Measurements from ENCODE around the gene DUSP8. TPM values are rescaled to one million over a fixed set of nuclear protein-coding genes. Genes with fewer than 3 reads are reported as not detected.

The DUSP8 gene
- total RNA-seq, 2 experiments from 2014 or later = 1.3 to 2.8 TPM

- no peak for ATAC-seq
- ChIA-PET CTCF (interaction anchor here (0.6 to 0.8 kb wide), 3 partner anchors 17 to 206 kb away, joined by 3 to 4 read pairs (median 3); no protein-coding TSS in a partner anchor), POLR2A (no interaction called here)
- Mint-ChIP-seq H3K9me3 (ENCODE audit: low read depth) (no peaks in the 10 kb centered on the region), H3K4me3 (no peak overlapping the region), H3K36me3 (ENCODE audit: low read depth) (peaks cover 5% of the 10 kb centered on the region), H3K27me3 (peaks cover 2% of the 10 kb centered on the region), H3K4me1 (no peaks in the 10 kb centered on the region), H3K27ac (no peak overlapping the region)
- no peak for DNase-seq
- intact Hi-C loops (cut with DNase I, micrococcal nuclease) = no loop called here
Observed at GRCh38 chr11:1557904-1558774, 13.9 kb downstream of the DUSP8 start.

DNA sequence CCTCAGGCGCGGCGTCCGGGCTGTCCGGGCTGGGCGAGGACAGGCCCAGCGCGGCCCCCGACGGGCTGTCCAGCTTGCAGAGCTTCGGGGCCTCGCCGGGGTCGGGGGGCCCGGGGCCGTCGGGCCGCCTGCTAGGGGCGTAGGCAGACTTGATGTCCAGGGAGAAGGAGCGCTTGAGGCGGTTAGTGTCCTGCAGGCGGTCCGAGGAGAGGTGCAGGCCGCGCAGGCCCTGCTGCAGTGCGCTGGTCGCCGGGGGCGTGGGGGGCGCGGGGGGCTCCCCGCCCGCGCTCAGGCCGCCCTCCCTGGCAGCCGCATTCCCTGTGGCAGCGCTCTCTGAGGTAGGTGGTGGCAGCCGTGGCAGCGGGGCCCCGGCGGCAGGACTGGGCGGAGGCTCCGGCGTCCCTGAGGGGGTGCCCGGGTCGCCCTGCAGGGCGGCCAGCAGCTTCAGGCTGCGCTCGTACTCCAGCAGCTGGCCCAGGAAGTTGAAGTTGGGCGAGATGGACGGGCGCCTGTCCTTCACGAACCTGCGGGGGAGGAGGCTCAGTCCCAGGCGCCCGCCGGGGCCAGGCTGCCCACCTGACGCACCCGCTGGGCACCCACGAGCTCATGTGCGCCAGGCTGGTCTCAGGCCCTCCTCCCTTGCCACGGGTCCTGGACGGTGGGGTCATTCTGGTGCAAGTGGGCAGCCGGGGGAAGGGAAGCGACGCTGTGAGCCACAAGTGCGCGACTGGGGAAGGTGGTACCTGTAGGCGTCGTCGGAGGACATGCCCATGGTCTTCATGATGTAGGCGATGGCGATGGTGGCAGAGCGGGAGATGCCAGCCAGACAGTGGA is 14.8 kb downstream of the DUSP8 start:
- Mint-ChIP-seq H3K4me1 (no peaks in the 10 kb centered on the region), H3K4me3 (no peak overlapping the region), H3K27ac (no peak overlapping the region), H3K9me3 (ENCODE audit: low read depth) (no peaks in the 10 kb centered on the region), H3K36me3 (ENCODE audit: low read depth) (peaks cover 5% of the 10 kb centered on the region), H3K27me3 (peaks cover 2% of the 10 kb centered on the region)
- POLR2A ChIA-PET = no interaction called here
- ATAC-seq (no peak), DNase-seq (no peak)
- CTCF ChIA-PET = interaction anchor here (0.6 to 0.7 kb wide), 2 partner anchors 95 to 207 kb away, joined by 3 to 4 read pairs; no protein-coding TSS in a partner anchor
- intact Hi-C loops (cut with DNase I, micrococcal nuclease) = no loop called here

GRCh38 chr11:1556278-1556902 is 15.7 kb downstream of the DUSP8 start:
- H3K4me1 Mint-ChIP-seq = no peaks in the 10 kb centered on the region
- intact Hi-C loops (cut with DNase I, micrococcal nuclease) = no loop called here
- no peak overlapping the region for H3K27ac Mint-ChIP-seq
- no peak overlapping the region for H3K4me3 Mint-ChIP-seq
- H3K36me3 Mint-ChIP-seq (ENCODE audit: low read depth) = peaks cover 5% of the 10 kb centered on the region
- no peak for DNase-seq
- peaks cover 4% of the 10 kb centered on the region for H3K27me3 Mint-ChIP-seq
- CTCF ChIA-PET = interaction anchor here (0.9 to 1.1 kb wide), 2 partner anchors 10 to 19 kb away, joined by 3 to 8 read pairs; no protein-coding TSS in a partner anchor
- POLR2A ChIA-PET = no interaction called here
- no peaks in the 10 kb centered on the region for H3K9me3 Mint-ChIP-seq (ENCODE audit: low read depth)
- ATAC-seq = no peak

GRCh38 chr11:1555713-1556153 is 16.3 kb downstream of the DUSP8 start:
- peaks cover 5% of the 10 kb centered on the region for H3K36me3 Mint-ChIP-seq (ENCODE audit: low read depth)
- H3K27me3 Mint-ChIP-seq = peaks cover 4% of the 10 kb centered on the region
- intact Hi-C loops (cut with DNase I, micrococcal nuclease) = no loop called here
- ChIA-PET CTCF (interaction anchor here (0.9 to 1.1 kb wide), 2 partner anchors 10 to 19 kb away, joined by 3 to 8 read pairs; no protein-coding TSS in a partner anchor), POLR2A (no interaction called here)
- no peak for ATAC-seq
- no peaks in the 10 kb centered on the region for H3K9me3 Mint-ChIP-seq (ENCODE audit: low read depth)
- no peaks in the 10 kb centered on the region for H3K4me1 Mint-ChIP-seq
- no peak for DNase-seq
- no peak overlapping the region for H3K4me3 Mint-ChIP-seq
- H3K27ac Mint-ChIP-seq = no peak overlapping the region

GRCh38 chr11:1554981-1555712 is 16.9 kb downstream of the DUSP8 start:
- Mint-ChIP-seq H3K27ac (no peak overlapping the region), H3K4me3 (no peak overlapping the region), H3K27me3 (peaks cover 6% of the 10 kb centered on the region), H3K36me3 (ENCODE audit: low read depth) (peaks cover 5% of the 10 kb centered on the region), H3K4me1 (no peaks in the 10 kb centered on the region), H3K9me3 (ENCODE audit: low read depth) (no peaks in the 10 kb centered on the region)
- DNase-seq (no peak), ATAC-seq (no peak)
- ChIA-PET POLR2A (no interaction called here), CTCF (interaction anchor here (0.7 to 1.1 kb wide), 3 partner anchors 9 to 264 kb away, joined by 3 to 8 read pairs (median 3); no protein-coding TSS in a partner anchor)
- intact Hi-C loops (cut with DNase I, micrococcal nuclease) = no loop called here

GRCh38 chr11:1553808-1554594 is 18.1 kb downstream of the DUSP8 start:
- H3K27ac Mint-ChIP-seq = no peak overlapping the region
- intact Hi-C loops (cut with DNase I, micrococcal nuclease) = no loop called here
- no peaks in the 10 kb centered on the region for H3K4me1 Mint-ChIP-seq
- no peak overlapping the region for H3K4me3 Mint-ChIP-seq
- CTCF ChIA-PET = interaction anchor here (1.4 kb wide), 1 partner anchor 21 kb away, joined by 5 read pairs; no protein-coding TSS in a partner anchor
- H3K9me3 Mint-ChIP-seq (ENCODE audit: low read depth) = no peaks in the 10 kb centered on the region
- POLR2A ChIA-PET = no interaction called here
- no peak for ATAC-seq
- peaks cover 12% of the 10 kb centered on the region for H3K27me3 Mint-ChIP-seq
- H3K36me3 Mint-ChIP-seq (ENCODE audit: low read depth) = peaks cover 5% of the 10 kb centered on the region
- DNase-seq = no peak

- ChIA-PET POLR2A (no interaction called here), CTCF (interaction anchor here (1.0 to 1.3 kb wide), 2 partner anchors 20 to 25 kb away, joined by 3 read pairs; no protein-coding TSS in a partner anchor)
- intact Hi-C loops (cut with DNase I, micrococcal nuclease) = no loop called here
- Mint-ChIP-seq H3K4me3 (no peak overlapping the region), H3K27ac (no peak overlapping the region), H3K36me3 (ENCODE audit: low read depth) (no peaks in the 10 kb centered on the region), H3K27me3 (peaks cover 27% of the 10 kb centered on the region), H3K4me1 (peaks cover 2% of the 10 kb centered on the region), H3K9me3 (ENCODE audit: low read depth) (no peaks in the 10 kb centered on the region)
- ATAC-seq (no peak), DNase-seq (no peak)
Observed at GRCh38 chr11:1549338-1550330, 22.4 kb downstream of the DUSP8 start.

- Mint-ChIP-seq H3K27ac (no peak overlapping the region), H3K36me3 (ENCODE audit: low read depth) (no peaks in the 10 kb centered on the region), H3K9me3 (ENCODE audit: low read depth) (no peaks in the 10 kb centered on the region), H3K4me3 (no peak overlapping the region), H3K4me1 (peaks cover 2% of the 10 kb centered on the region), H3K27me3 (peaks cover 25% of the 10 kb centered on the region)
- intact Hi-C loops (cut with DNase I, micrococcal nuclease) = no loop called here
- ATAC-seq (no peak), DNase-seq (no peak)
- POLR2A ChIA-PET = no interaction called here
- CTCF ChIA-PET = interaction anchor here (1.0 to 3.3 kb wide), 3 partner anchors 21 to 26 kb away, joined by 3 to 46 read pairs (median 3); no protein-coding TSS in a partner anchor
Observed at GRCh38 chr11:1548221-1549070, 23.6 kb downstream of the DUSP8 start.
